ENCODE results near the gene SLC25A21.

Gene SLC25A21

DNA sequence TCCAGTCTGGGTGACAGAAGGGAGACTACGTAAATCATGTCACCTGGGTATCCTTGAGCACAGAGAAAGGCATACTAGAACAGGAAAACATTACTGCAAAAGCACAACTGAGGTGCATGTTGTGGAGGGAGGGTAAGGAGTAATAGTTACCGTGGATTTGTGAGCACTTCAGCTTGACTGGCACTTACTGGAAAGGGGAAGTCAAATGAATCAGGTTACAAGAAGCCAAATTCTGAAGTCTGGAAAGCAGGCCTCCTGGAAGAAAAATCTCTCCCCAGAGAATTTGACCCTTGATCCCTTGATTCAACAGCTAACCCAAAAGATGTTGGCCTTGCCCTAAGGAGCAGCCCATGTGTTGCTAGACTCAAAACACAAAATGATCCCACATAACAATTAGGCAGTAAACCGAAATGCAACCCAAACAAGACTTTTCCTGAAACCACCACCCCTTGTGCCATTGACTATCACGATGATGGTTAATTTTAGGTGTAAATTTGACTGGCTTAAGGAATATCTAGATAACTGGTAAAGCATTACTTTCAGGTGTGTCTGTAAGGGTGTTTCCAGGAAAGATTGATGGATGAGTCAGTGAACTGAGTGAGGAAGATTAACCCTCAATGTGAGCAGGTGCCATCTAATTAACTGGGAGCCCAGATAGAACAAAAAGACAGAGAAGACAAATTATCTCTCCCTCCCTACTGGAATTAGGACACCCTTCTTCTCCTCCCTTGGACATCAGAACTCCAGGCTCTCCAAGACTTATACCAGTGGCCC is 108.8 kb downstream of the SLC25A21 start:
- H3K4me3 ChIP-seq (replicated peaks; ENCODE audit: low read depth, low read length), result no peak overlapping the region
- DNase-seq (ENCODE audit: extremely low read depth, low read depth), result no peak
- TF ChIP-seq CTCF (IDR thresholded peaks at IDR 0.05; ENCODE audit: low read depth, low read length, missing control alignments), result no peak

GRCh38 chr14:37062191-37062803 is 110.1 kb downstream of the SLC25A21 start:
- DNase-seq (ENCODE audit: extremely low read depth, low read depth), result no peak
- no peak for TF ChIP-seq CTCF (IDR thresholded peaks at IDR 0.05; ENCODE audit: low read depth, low read length, missing control alignments)
- H3K4me3 ChIP-seq (replicated peaks; ENCODE audit: low read depth, low read length), result no peak overlapping the region

DNA sequence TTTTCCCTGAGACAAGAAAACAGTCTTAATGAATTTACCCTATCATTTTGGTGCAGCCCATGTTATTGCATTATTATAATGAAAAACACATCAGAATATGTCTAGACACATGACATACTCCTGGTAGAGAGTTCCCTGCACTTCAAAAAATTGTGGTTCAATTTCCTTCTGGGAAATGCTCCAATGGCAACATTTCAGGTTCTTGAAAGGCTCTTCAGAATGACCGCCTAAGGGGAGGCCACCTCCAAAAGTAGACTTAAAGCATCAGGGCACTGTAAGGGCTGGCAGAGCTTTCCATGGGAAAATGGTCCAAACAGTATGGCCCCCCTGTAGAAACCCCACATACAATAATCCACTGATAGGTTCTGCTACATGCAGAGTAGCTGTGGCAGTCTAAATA is 110.7 kb downstream of the SLC25A21 start:
- no peak for TF ChIP-seq CTCF (IDR thresholded peaks at IDR 0.05; ENCODE audit: low read depth, low read length, missing control alignments)
- DNase-seq (ENCODE audit: extremely low read depth, low read depth), result no peak
- H3K4me3 ChIP-seq (replicated peaks; ENCODE audit: low read depth, low read length), result no peak overlapping the region

GRCh38 chr14:37060496-37061260 is 111.7 kb downstream of the SLC25A21 start:
- no peak for TF ChIP-seq CTCF (IDR thresholded peaks at IDR 0.05; ENCODE audit: low read depth, low read length, missing control alignments)

DNA sequence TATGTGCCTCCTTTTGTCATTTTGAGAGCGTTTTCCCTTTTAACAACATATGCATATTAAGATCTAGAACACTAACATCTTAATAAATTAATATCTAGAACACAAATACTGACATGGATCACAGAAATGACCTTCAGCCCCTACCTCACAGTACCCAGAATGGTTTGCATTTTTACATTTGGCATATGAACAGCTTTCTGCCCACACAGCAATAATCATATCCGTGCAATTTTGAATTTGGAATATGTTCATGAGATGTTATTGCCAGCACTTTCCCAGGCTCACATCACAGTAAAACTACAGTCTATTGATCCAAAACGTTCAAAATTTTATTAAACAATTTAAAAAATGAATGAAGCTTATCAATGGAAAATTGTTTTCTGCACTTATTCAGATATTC is 114.6 kb downstream of the SLC25A21 start:
- DNase-seq (ENCODE audit: extremely low read depth, low read depth), result no peak
- H3K4me3 ChIP-seq (replicated peaks; ENCODE audit: low read depth, low read length), result no peak overlapping the region
- TF ChIP-seq CTCF (IDR thresholded peaks at IDR 0.05; ENCODE audit: low read depth, low read length, missing control alignments), result no peak

More at GRCh38 chr14:37060496-37061260, 111.7 kb downstream of the SLC25A21 start:
- H3K4me3 ChIP-seq (replicated peaks; ENCODE audit: low read depth, low read length), result no peak overlapping the region
- DNase-seq (ENCODE audit: extremely low read depth, low read depth), result no peak

- DNase-seq (ENCODE audit: extremely low read depth, low read depth), result no peak
Observed at GRCh38 chr14:37056473-37056872, 115.9 kb downstream of the SLC25A21 start.

More at GRCh38 chr14:37056473-37056872, 115.9 kb downstream of the SLC25A21 start:
- TF ChIP-seq CTCF (IDR thresholded peaks at IDR 0.05; ENCODE audit: low read depth, low read length, missing control alignments), result no peak
- no peak overlapping the region for H3K4me3 ChIP-seq (replicated peaks; ENCODE audit: low read depth, low read length)

Measured in HFF-Myc (cell line).